ENCODE measurements around the gene CHD2.

CHD2 gene

DNA sequence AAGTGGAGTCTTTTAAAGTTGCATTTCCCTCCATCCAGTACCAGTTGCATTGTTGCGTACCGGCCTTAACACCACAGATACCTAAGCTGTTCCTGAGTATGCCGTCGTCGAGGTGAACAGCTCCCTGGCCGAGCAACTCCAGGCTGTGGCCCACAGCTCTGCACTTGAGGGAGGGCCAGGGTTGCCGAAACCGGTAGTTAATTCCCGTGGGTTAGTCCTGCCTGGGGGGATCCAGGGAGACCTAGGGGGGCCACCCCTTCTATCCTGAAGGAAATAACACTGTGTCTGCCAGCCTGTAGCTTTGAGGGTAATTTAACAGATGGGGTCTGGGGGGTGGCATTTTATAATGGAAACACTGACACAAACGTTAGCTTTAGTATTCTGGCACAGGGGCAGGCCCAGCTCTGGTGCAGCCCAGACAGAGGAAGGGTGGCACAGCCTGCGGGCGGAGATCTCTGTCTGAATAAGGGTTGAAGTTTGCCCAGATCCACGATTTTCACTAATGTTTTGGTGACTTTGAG, 128.0 kb downstream of the CHD2 start:
- Histone ChIP-seq H3K36me3 (ENCODE audit: control insufficient read depth, insufficient read depth, low read length) (no peaks in the 10 kb centered on the region), H3K27me3 (ENCODE audit: control insufficient read depth, insufficient read depth, low read length) (no peaks in the 10 kb centered on the region), H2AFZ (no peak overlapping the region), H3K4me2 (ENCODE audit: low read length) (no peak overlapping the region), H3K79me2 (no peaks in the 10 kb centered on the region), H3K9me3 (ENCODE audit: control insufficient read depth, low read length) (no peaks in the 10 kb centered on the region), H3K9ac (no peak overlapping the region), H3K4me3 (ENCODE audit: low read depth, low read length) (no peak overlapping the region), H3K27ac (peak overlapping the region; percentile 24), H3K4me1 (peaks cover 2% of the 10 kb centered on the region)
- TF ChIP-seq, protein P1, sequence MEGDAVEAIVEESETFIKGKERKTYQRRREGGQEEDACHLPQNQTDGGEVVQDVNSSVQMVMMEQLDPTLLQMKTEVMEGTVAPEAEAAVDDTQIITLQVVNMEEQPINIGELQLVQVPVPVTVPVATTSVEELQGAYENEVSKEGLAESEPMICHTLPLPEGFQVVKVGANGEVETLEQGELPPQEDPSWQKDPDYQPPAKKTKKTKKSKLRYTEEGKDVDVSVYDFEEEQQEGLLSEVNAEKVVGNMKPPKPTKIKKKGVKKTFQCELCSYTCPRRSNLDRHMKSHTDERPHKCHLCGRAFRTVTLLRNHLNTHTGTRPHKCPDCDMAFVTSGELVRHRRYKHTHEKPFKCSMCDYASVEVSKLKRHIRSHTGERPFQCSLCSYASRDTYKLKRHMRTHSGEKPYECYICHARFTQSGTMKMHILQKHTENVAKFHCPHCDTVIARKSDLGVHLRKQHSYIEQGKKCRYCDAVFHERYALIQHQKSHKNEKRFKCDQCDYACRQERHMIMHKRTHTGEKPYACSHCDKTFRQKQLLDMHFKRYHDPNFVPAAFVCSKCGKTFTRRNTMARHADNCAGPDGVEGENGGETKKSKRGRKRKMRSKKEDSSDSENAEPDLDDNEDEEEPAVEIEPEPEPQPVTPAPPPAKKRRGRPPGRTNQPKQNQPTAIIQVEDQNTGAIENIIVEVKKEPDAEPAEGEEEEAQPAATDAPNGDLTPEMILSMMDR (IDR thresholded peaks at IDR 0.05) = no peak

DNA sequence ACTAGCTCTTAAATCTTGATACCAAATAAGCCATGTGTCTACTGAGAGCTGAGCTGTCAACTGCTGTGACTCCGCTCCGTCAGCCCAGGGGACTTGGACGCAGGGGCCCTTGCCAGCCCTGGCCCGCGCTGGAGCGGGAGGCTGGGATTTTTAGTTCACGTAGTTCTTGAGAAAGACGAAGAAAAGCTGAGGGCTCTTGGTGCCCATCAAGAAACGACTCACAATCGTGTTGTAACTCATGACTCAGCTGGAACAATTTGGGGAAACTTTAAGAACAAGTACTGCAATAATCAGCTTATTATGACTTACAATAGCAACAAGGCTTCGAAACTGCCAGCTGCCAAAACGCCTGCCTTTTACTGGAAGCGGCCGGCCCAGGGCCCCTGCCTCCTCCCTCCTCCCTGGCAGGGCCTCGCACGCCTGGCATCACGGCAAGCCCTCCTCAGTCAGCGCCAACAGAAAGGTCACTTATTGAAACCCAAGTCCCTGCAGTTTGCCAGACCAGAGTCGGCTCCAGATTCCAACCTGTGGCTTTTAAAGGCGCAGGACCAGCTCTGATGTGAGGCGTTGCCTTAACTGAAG, 128.6 kb downstream of the CHD2 start:
- H3K4me1 ChIP-seq = peaks cover 2% of the 10 kb centered on the region
- H3K9ac ChIP-seq = no peak overlapping the region

DNA sequence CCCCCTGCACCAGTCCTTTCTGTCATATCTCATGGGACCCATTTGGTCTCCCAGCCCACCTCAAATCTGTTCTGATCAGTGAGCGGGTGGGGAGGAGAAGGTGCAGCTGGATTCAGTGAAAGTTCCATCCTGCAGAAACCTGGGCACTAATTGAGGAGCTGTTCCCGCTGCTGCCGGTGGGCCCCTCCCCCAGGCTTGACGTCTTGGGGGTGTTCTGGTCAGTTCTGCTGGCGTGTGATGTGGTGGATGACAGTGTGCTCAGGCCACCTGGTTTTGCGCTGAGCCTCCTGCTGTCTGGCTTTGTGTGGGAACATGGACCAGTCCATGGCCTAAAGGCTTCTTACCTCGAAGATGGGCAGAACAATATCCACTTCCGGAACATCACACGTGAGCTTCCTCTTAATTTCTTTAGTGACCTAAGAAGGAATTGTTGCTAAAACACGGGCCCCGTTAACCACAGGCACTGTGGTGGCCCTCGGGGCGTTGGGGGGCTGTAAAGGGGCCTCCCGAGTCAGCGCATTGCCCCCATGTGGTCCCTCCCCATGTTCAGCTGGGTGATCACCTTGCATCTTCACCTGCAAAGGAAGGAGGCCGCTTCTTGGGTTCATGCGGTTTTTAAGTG, 129.2 kb downstream of the CHD2 start:
- Histone ChIP-seq H2AFZ (no peak overlapping the region), H3K36me3 (ENCODE audit: control insufficient read depth, insufficient read depth, low read length) (no peaks in the 10 kb centered on the region), H3K4me3 (ENCODE audit: low read depth, low read length) (no peak overlapping the region), H3K4me2 (ENCODE audit: low read length) (no peak overlapping the region), H3K9me3 (ENCODE audit: control insufficient read depth, low read length) (no peaks in the 10 kb centered on the region), H3K9ac (no peak overlapping the region), H3K27ac (no peak overlapping the region), H3K79me2 (no peaks in the 10 kb centered on the region), H3K4me1 (peaks cover 2% of the 10 kb centered on the region), H3K27me3 (ENCODE audit: control insufficient read depth, insufficient read depth, low read length) (no peaks in the 10 kb centered on the region)
- TF ChIP-seq, protein P1 (IDR thresholded peaks at IDR 0.05) = no peak

More for the DNA sequence above, 128.6 kb downstream of the CHD2 start:
- Histone ChIP-seq H2AFZ (no peak overlapping the region), H3K79me2 (no peaks in the 10 kb centered on the region), H3K27ac (peak overlapping the region; percentile 24), H3K4me2 (ENCODE audit: low read length) (no peak overlapping the region), H3K27me3 (ENCODE audit: control insufficient read depth, insufficient read depth, low read length) (no peaks in the 10 kb centered on the region), H3K4me3 (ENCODE audit: low read depth, low read length) (no peak overlapping the region), H3K36me3 (ENCODE audit: control insufficient read depth, insufficient read depth, low read length) (no peaks in the 10 kb centered on the region), H3K9me3 (ENCODE audit: control insufficient read depth, low read length) (no peaks in the 10 kb centered on the region)
- TF ChIP-seq, protein P1 (IDR thresholded peaks at IDR 0.05) = no peak

DNA sequence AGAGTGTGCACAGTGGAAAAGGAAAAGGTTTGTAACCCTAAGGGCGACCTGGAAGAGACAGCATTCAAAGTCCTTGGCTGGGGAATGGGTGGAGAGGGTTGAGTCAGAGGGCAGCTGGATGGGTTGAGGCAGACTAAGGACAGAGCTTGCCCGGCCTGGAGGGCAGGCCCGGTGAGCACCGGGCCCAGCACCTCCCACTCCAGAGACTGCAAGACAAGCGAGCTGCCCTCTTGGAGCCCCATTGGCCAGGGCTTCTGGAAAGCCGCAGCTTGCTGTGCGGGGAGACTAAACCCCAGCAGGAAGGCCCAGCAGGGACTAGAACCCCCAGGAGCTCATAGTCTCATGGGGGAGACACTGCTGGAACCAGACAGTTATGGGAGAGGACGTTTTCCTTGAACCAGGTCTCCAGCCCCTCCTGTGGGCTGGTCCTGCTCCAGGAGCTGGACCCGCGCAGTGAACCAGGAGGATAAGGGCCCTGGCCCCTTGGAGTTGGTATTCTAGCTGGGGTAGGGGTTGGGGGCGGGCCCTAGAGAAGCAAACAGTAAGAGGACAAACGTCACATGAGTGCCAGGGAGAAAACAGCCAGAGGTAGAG, 129.8 kb downstream of the CHD2 start:
- Histone ChIP-seq H3K36me3 (ENCODE audit: control insufficient read depth, insufficient read depth, low read length) (no peaks in the 10 kb centered on the region), H3K4me3 (ENCODE audit: low read depth, low read length) (no peak overlapping the region), H3K9me3 (ENCODE audit: control insufficient read depth, low read length) (no peaks in the 10 kb centered on the region), H2AFZ (no peak overlapping the region), H3K27me3 (ENCODE audit: control insufficient read depth, insufficient read depth, low read length) (no peaks in the 10 kb centered on the region), H3K27ac (no peak overlapping the region), H3K79me2 (no peaks in the 10 kb centered on the region), H3K4me1 (peaks cover 2% of the 10 kb centered on the region), H3K9ac (no peak overlapping the region), H3K4me2 (ENCODE audit: low read length) (no peak overlapping the region)
- TF ChIP-seq, protein P1 (IDR thresholded peaks at IDR 0.05) = no peak

All from parathyroid adenoma (tissue), 2 donors.